ENCODE measurements around the gene IQSEC1. TPM values are rescaled to one million over a fixed set of nuclear protein-coding genes. Genes with fewer than 3 reads are reported as not detected.

The IQSEC1 gene
- polyA plus RNA-seq, 3 donors = 17.7 to 61.7 (median 30.3) TPM

DNA sequence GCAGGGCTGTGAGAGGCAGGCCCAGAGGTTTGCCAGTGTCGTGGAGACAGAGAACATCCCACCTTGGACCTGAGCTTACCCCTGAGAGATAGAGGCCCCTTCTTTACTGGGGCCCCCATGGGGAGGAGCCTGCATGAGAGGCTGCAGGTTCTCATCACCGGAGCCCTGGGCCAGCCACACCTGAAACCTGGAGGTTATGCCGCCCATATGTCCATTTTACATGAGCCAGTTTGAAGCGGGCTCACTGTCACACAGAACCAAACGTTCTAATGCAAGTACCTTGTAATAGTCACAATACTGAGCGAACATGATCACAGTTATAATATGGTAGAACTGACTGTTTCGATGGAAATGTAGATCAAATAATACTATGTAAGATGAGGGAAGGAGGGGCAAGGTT, 6.3 kb upstream of the IQSEC1 start:
- Histone ChIP-seq H2AFZ (ENCODE audit: insufficient read depth, low read depth, low read length, poor library complexity, severe bottlenecking) (no peak overlapping the region), H3K4me3 (replicated peaks in 1 of 3; ENCODE audit: low read depth in 2 of 3, low read length in 3 of 3) (no peak overlapping the region), H3K36me3 (replicated peaks in 1 of 2; ENCODE audit: control insufficient read depth in 1 of 2, insufficient read depth in 2 of 2, low read length in 2 of 2) (no peaks in the 10 kb centered on the region), H3K9me3 (replicated peaks in 1 of 2; ENCODE audit: control insufficient read depth in 1 of 2, insufficient read depth in 1 of 2, low read length in 2 of 2) (no peaks in the 10 kb centered on the region), H3K4me1 (ENCODE audit: control insufficient read depth in 1 of 2, insufficient read depth in 2 of 2, low read length in 2 of 2) (peaks cover 14 to 16% of the 10 kb centered on the region in 2 donors), H3K4me2 (replicated peaks; ENCODE audit: extremely low read depth, low read length, poor library complexity, severe bottlenecking) (no peak overlapping the region), H3K27ac (ENCODE audit: low read depth in 1 of 2, low read length in 2 of 2) (no peak overlapping the region), H3K79me2 (ENCODE audit: insufficient read depth, low read length) (no peaks in the 10 kb centered on the region), H3K9ac (ENCODE audit: insufficient read depth, low read length, poor library complexity, severe bottlenecking) (no peak overlapping the region), H3K27me3 (ENCODE audit: control insufficient read depth in 2 of 2, insufficient read depth in 2 of 2, low read length in 2 of 2) (peaks cover 0 to 5% of the 10 kb centered on the region in 2 donors), H4K20me1 (ENCODE audit: insufficient read depth, low read length) (peaks cover 5% of the 10 kb centered on the region)
- H3K4me3 Mint-ChIP-seq = no peak overlapping the region
- H3K4me1 Mint-ChIP-seq = peaks cover 16% of the 10 kb centered on the region
- peaks cover 0 to 4% (median 0%) of the 10 kb centered on the region in 7 donors for H3K9me3 Mint-ChIP-seq
- no peaks in the 10 kb centered on the region for H3K36me3 Mint-ChIP-seq
- DNase-seq = no peak
- intact Hi-C loops (cut with micrococcal nuclease) = no loop called here
- H3K27me3 Mint-ChIP-seq (ENCODE audit: low read depth in 3 of 3) = peaks cover 6 to 29% (median 19%) of the 10 kb centered on the region in 3 donors
- TF ChIP-seq, protein P1, sequence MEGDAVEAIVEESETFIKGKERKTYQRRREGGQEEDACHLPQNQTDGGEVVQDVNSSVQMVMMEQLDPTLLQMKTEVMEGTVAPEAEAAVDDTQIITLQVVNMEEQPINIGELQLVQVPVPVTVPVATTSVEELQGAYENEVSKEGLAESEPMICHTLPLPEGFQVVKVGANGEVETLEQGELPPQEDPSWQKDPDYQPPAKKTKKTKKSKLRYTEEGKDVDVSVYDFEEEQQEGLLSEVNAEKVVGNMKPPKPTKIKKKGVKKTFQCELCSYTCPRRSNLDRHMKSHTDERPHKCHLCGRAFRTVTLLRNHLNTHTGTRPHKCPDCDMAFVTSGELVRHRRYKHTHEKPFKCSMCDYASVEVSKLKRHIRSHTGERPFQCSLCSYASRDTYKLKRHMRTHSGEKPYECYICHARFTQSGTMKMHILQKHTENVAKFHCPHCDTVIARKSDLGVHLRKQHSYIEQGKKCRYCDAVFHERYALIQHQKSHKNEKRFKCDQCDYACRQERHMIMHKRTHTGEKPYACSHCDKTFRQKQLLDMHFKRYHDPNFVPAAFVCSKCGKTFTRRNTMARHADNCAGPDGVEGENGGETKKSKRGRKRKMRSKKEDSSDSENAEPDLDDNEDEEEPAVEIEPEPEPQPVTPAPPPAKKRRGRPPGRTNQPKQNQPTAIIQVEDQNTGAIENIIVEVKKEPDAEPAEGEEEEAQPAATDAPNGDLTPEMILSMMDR (IDR thresholded peaks at IDR 0.05) = no peak
- H3K27ac Mint-ChIP-seq = no peak overlapping the region
- WGBS (ENCODE audit: insufficient coverage) = 94% methylated on average over 6 of the region's 7 CpGs

DNA sequence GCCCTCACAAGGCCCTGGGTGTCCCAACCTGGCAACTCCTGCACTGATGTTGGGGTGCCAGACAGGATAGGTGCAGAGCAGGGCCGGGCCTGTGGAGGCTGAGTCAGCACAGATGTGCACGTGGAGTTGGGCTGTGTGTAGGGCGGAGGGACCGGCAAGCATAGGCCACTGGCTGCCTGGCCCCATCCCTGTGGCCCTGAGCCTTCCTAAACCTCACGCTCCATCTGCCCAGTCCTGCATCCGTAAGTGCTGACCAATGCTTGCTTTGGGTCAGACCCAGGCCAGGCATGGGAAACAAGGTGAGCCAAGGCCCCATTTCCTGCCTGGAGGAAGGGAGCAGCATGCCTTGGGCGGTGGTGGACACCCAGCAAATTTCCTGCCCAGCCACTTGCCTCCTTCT, 5.8 kb upstream of the IQSEC1 start:
- 75% methylated on average over 7 of the region's 7 CpGs for WGBS (ENCODE audit: insufficient coverage)
- Histone ChIP-seq H3K9ac (ENCODE audit: insufficient read depth, low read length, poor library complexity, severe bottlenecking) (no peak overlapping the region), H3K4me2 (replicated peaks; ENCODE audit: extremely low read depth, low read length, poor library complexity, severe bottlenecking) (no peak overlapping the region), H3K4me3 (replicated peaks in 1 of 3; ENCODE audit: low read depth in 2 of 3, low read length in 3 of 3) (no peak overlapping the region), H3K27me3 (ENCODE audit: control insufficient read depth in 2 of 2, insufficient read depth in 2 of 2, low read length in 2 of 2) (peaks cover 4 to 10% of the 10 kb centered on the region in 2 donors), H4K20me1 (ENCODE audit: insufficient read depth, low read length) (peaks cover 5% of the 10 kb centered on the region), H3K36me3 (replicated peaks in 1 of 2; ENCODE audit: control insufficient read depth in 1 of 2, insufficient read depth in 2 of 2, low read length in 2 of 2) (no peaks in the 10 kb centered on the region), H2AFZ (ENCODE audit: insufficient read depth, low read depth, low read length, poor library complexity, severe bottlenecking) (no peak overlapping the region), H3K4me1 (ENCODE audit: control insufficient read depth in 1 of 2, insufficient read depth in 2 of 2, low read length in 2 of 2) (peaks cover 18 to 21% of the 10 kb centered on the region in 2 donors), H3K79me2 (ENCODE audit: insufficient read depth, low read length) (no peaks in the 10 kb centered on the region), H3K9me3 (replicated peaks in 1 of 2; ENCODE audit: control insufficient read depth in 1 of 2, insufficient read depth in 1 of 2, low read length in 2 of 2) (peaks cover 1 to 2% of the 10 kb centered on the region in 2 donors), H3K27ac (ENCODE audit: low read depth in 1 of 2, low read length in 2 of 2) (no peak overlapping the region)
- Mint-ChIP-seq H3K36me3 (peaks cover under 1 to 3% of the 10 kb centered on the region in 2 donors), H3K27me3 (ENCODE audit: low read depth in 3 of 3) (peaks cover 10 to 34% (median 23%) of the 10 kb centered on the region in 3 donors), H3K4me1 (peaks cover 21% of the 10 kb centered on the region), H3K27ac (peak overlapping the region in 1 of 7 donors; percentile 66), H3K9me3 (peaks cover under 1 to 6% (median 4%) of the 10 kb centered on the region in 7 donors), H3K4me3 (no peak overlapping the region)
- TF ChIP-seq, protein P1 (IDR thresholded peaks at IDR 0.05) = no peak
- intact Hi-C loops (cut with micrococcal nuclease) = no loop called here
- no peak for DNase-seq
